HG02571 (cell line): ENCODE measurements around the gene PPP1R3E.
A peak's percentile ranks its signal among the peaks of the same experiment; 100 is the strongest.
"Not testable (repeated sequence)": the region's sequence is repeated elsewhere in the genome, so short reads cannot be mapped to it uniquely, and the experiment has no call there.

ENCODE experiments used
- ATAC-seq: cut with Tn5 transposase; IDR thresholded peaks from one replicate; pipeline ENCODE4 v1.9.1; 2021; ENCODE audit warnings: mild to moderate bottlenecking, moderate library complexity; ENCODE audit not compliant: unreplicated experiment

Gene PPP1R3E, protein sequence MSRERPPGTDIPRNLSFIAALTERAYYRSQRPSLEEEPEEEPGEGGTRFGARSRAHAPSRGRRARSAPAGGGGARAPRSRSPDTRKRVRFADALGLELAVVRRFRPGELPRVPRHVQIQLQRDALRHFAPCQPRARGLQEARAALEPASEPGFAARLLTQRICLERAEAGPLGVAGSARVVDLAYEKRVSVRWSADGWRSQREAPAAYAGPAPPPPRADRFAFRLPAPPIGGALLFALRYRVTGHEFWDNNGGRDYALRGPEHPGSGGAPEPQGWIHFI

DNA sequence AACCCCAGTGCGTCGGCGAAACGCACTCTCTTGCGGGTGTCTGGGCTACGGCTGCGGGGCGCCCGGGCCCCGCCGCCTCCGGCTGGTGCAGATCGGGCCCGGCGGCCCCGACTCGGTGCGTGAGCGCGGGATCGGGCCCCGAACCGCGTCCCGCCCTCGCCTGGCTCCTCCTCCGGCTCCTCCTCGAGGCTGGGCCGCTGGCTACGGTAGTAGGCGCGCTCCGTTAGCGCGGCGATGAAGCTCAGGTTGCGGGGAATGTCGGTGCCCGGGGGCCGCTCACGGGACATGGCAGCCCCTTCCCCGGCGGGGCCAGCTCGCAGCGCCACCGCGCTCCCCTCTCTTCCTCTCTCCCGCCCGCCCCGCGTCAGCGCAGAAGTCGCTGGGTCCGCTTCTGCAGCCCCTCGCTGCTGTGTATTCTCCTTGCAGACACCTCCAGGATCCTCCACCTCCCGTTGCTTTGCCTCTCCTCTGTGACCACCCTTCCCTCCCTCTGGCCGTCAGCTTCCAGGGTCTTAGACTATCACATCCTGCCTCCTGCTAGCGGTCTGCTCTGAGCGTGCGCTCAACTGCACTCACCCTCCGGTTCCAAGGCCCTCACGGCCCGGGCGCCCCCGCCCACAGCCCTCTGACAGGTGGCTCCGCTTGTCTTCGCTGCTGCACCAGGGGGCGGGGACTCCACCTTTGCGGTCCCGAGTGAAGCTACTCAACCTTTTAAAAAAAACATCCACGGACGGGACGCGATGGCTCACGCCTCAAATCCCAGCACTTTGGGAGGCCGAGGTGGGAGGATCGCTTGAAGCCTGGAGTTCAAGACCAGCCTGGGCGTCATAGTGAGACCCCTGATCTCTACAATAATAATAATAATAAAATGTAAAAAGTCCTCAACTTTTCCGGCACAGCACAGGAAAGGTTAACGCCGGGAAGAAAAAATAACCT lies at the start of gene PPP1R3E:
Gene PPP1R3E (minus strand): TSS at position 570 of the 936 bp plus-strand sequence. CDS start 283 bp downstream, at position 287.
- ATAC-seq, result peak; percentile 31

- ATAC-seq, result no peak
Observed at GRCh38 chr14:23351681-23352505, 49.2 kb upstream of the PPP1R3E start.

DNA sequence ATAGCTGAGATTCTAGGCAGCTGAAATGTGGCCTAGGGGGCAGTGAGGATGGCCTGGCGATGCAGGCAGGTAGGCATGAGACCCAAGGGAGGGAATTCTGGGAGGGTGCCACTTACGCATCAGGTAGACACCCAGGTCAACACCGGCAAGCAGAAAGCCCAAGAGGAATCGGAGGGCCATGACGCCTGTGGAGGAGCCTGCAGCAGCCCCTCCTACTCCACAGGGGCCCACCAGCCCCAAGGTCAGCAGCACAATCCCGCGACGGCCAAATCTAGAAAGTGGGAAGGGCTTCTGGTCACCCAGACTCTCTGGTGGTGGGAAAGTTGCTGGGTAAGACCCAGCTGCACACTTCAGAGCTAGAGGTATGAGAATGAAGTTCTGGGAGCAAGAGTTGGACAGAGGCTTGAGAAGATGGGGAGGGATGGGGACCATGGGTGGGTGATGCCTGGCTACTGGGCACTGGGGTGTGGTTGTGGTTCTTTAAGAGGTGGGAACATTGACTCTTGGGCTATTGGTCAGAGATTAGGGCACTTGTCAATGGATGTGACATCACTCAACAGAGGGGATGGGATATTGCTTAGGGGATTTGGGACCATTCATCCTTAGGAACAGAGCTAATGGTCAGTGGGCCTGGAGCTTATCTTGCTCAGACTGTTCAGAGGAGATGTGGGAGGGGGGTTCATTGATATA lies 46.6 kb upstream of the PPP1R3E start:
- ATAC-seq, result no peak

- no peak for ATAC-seq
Observed at GRCh38 chr14:23348297-23348655, 45.6 kb upstream of the PPP1R3E start.

DNA sequence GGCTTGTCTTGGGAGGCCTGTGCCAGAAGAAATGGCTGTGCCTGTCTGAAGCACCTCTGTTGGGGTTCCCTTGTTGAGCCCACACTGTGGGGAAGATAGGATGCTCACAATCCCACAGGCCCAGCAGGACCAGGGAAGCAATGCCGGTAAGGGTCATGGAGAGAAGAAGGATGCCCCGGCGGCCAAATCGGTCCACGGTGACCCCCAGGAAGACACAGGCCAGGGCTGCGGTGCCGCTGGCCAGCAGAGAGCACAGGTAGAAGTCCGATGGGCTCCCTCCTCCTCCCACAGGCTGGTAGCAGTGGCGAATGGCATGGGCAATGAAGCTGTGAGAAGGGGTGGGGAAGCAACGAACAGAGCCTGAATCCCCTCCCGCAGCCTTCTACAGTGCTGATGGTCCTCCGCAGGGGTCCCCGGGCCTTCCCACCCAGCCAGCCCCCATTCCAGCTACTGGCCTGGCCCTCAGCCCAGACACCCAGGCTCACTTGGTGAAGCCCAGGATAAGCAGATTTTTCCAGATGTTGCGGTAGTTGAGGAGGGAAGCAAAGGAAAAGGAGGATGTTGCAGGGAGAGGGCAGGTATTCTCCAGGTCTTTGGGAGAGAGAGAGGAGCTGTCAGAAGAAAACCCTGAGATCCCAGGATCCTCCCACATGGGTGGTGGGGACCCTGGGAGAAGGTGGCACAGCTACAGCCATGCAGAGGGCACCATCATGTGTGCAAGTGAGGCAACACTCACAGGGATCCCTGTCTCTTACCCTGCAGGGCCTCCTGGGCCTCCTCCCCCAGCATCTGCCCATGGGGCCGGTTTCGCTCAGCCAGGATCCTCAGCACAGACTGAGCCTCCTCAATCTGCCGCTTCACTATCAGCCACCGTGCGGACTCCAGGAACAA lies 45.0 kb upstream of the PPP1R3E start:
- no peak for ATAC-seq

- ATAC-seq, result no peak
Observed at GRCh38 chr14:23346693-23347405, 44.2 kb upstream of the PPP1R3E start.

GRCh38 chr14:23345987-23346692 lies 43.5 kb upstream of the PPP1R3E start:
- ATAC-seq, result no peak

DNA sequence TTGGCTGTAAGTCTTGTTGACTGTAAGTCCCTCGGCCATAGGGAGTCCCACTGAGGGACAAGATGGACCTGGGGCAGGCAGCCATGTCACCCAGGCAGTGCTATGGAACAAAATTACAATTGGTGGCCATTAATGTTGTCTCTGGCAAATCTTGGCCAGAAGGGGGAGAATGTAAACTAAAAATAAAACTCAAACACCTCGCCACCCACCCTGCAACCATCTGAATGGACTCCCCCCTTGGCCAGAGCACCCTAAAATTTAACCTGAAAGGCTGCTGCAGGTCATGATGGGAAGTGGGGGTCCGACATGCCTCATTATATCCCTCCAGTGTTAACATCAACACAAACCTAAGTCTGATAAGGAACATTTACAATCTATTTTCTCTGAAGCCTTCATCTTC lies 41.8 kb upstream of the PPP1R3E start:
- ATAC-seq, result no peak

DNA sequence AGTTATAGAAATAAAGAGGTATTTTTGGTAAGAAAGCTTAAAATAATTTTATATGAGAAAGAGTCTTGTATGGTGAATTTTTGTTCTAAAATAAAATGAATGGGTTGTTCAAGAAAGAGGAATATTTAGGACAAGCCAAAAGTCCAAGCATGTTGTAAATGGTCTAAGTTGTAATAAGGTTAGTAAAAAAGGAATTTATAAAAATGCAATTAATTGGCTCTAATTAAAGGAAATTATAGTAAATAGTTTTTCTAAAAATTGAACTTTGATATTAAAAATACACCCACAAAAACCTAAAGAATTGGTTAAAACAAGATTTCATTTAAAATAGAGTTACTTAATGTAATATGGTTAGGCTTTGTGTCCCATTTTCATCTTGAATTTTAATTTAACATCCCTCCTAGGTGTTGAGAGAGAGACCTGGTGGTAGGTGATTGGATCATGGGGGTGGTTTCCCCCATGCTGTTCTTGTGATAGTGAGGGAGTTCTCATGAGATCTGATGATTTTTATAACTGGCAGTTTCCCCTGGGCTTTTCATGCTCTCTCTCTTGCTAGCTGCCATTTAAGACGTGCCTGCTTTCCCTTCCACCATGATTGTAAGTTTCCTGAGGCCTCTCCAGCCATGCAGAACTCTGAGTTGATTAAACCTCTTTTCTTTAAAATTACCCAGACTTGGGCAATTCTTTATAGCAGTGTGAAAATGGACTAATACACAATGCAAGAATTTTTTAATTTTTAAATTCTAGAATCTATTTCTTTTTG lies 37.0 kb upstream of the PPP1R3E start:
- no peak for ATAC-seq

- no peak for ATAC-seq
Observed at GRCh38 chr14:23335623-23336022, 33.0 kb upstream of the PPP1R3E start.

DNA sequence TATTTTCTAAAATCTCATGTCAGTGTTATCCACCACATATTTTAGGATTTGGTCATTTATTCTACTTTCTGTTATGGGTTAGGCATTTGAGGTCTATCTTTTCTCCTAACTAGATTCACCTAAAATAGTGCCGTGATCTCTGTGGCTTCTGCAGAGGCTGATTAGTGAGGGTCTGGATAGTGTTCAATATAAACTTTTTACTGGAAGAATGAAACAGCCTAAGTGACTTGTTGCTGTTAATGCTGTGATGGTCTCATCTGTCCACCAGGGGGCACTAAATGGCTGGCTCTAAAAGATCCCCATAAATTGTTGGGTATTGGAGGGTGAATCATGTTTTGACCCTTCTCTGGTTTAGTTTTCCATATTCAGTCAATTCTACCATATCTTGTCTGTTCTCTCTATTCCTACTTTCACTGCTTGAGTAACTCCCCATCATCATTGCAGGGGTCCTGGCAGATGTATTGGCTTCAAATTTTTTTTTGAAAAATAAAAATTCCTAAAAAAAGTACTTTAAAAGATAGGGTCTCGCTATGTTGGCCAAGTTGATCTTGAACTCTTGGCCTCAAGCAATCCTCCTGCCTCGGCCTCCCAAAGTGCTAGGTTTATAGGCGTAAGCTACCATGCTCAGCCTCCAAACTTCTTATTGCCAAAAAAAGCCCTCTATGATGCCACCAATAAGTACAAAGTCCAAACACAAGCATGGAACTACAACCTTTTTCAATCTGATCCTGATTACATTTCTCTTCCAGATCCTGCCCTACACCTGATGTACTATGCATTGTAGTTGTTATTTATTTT lies 25.5 kb upstream of the PPP1R3E start:
- ATAC-seq, result no peak

DNA sequence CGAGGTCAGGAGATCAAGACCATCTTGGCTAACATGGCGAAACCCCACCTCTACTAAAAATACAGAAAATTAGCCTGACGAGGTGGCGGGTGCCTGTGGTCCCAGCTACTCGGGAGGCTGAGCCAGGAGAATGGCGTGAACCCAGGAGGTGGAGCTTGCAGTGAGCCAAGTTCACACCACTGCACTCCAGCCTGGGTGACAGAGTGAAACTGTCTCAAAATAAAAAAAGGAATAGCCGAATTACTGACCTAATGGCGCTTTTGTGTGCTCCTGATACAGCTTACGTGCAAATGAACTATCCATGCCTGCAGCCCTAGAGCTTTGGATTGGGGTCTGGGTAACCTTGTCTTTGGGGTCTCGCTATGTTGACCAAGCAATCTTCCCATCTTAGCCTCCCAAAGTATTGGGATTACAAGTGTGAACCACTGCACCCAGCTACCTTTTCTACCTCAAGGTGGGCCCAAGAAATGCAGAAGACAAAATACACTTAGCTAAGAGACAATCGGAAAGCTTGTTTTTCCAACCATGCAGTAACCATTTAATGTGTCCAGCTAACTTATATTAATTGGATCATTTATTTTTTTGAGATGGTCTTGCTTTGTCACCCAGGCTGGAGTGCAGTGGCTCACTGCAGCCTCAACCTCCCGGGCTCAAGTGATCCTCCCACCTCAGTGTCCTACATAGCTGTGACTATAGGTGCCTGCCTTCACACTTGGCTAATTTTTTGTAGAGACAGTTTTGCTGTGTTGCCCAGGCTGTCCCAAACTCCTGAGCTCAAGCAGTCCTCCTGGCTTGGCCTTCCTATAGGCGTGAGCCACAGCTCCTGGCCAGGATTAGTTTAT lies 24.1 kb upstream of the PPP1R3E start:
- no peak for ATAC-seq

GRCh38 chr14:23325746-23326145 lies 23.1 kb upstream of the PPP1R3E start:
- not testable (repeated sequence) for ATAC-seq

DNA sequence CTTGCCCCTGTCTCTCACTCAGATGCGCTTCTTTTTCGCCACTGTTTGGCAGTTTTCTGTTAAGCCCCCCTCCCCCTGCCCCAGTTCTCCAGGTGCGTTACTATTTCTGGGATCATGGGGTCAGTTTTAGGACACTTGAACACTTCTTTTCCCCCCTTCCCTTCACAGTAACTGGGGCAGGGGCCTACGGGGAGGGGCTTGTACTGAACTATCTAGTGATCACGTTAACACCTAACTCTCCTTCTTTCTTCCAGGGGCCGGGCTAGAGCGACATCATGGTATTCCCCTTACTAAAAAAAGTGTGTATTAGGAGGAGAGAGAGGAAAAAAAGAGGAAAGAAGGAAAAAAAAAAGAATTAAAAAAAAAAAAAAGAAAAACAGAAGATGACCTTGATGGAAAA lies 22.3 kb upstream of the PPP1R3E start:
- no peak for ATAC-seq

DNA sequence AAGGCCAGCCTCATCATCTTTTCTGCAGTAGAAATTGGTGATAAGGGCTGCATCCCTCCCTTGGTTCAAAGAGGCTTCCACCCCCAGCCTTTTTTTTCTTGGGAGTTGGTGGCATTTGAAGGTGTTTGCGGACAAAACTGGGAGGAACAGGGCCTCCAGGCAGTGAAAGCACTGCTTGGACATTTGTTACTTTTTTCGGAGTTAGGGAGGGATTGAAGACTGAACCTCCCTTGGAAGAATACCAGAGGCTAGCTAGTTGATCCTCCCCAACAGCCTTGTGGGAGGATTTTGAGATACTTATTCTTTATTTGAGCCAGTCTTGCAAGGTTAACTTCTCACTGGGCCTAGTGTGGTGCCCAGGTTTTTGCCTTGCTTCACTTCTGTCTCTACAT lies 21.8 kb upstream of the PPP1R3E start:
- ATAC-seq, result no peak

- ATAC-seq, result no peak
Observed at GRCh38 chr14:23323838-23324454, 21.3 kb upstream of the PPP1R3E start.
